Right lobe of liver (tissue), 4 donors: ENCODE data around the gene PAFAH1B2.

Source experiments
- POLR2A ChIP-seq: fragments of 450-650 bp; IDR thresholded peaks from one replicate; pipeline ENCODE4 v1.6.1; 2017; ENCODE audit warnings: antibody characterized with exemption, mild to moderate bottlenecking
- TF ChIP-seq, protein P1 (sequence below), 4 donors: fragments of 200-600 bp in 3 of 4; fragments of 450-650 bp in 1 of 4; IDR thresholded peaks; one replicate each; pipeline versions ENCODE4 v1.5.1 to v1.8.0; 2016 to 2022; ENCODE audit warnings: antibody characterized with exemption in 4 of 4, mild to moderate bottlenecking in 2 of 4
- donor health status: DM: no; HTN: no; CAD: no.
- donor health status: DM: no; HTN: no; CAD: no.
- donor health status: DM: no; HTN: yes; CAD: no.

DNA sequence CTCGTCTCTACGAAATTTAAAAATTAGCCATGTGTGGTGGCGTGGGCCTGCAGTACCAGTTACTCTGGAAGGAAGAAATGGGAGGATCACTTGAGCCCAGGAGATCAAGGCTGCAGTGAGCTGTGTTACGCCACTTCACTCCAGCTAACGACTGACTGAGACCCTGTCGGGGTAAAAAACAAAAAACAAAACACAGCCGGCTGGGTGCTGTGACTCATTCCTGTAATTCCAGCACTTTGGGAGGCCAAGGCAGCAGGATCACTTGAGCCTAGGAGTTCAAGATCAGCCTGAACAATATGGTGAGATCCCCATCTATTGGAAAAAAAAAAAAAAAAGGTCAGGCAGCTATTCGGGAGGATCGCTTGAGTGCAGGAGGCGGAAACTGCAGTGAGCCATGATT, 2.4 kb downstream of the PAFAH1B2 start:
- no peak for TF ChIP-seq POLR2A
- TF ChIP-seq, protein P1, sequence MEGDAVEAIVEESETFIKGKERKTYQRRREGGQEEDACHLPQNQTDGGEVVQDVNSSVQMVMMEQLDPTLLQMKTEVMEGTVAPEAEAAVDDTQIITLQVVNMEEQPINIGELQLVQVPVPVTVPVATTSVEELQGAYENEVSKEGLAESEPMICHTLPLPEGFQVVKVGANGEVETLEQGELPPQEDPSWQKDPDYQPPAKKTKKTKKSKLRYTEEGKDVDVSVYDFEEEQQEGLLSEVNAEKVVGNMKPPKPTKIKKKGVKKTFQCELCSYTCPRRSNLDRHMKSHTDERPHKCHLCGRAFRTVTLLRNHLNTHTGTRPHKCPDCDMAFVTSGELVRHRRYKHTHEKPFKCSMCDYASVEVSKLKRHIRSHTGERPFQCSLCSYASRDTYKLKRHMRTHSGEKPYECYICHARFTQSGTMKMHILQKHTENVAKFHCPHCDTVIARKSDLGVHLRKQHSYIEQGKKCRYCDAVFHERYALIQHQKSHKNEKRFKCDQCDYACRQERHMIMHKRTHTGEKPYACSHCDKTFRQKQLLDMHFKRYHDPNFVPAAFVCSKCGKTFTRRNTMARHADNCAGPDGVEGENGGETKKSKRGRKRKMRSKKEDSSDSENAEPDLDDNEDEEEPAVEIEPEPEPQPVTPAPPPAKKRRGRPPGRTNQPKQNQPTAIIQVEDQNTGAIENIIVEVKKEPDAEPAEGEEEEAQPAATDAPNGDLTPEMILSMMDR (IDR thresholded peaks at IDR 0.05) = no peak
